H9 (cell line): ENCODE data around the gene CCDC78. TPM values are rescaled to one million over a fixed set of nuclear protein-coding genes. Genes with fewer than 3 reads are reported as not detected.
A peak's percentile ranks its signal among the peaks of the same experiment; 100 is the strongest.

ENCODE experiments used
- DNase-seq: peaks from one replicate; pipeline ENCODE4 v3.0.0-alpha.2; 2017
- H2AFZ ChIP-seq: one replicate; pipeline ENCODE4 v1.6.1; 2013; ENCODE audit warnings: mild to moderate bottlenecking, low read length, control low read depth, moderate library complexity
- H2AK5ac ChIP-seq: 2 replicates; pipeline ENCODE4 v1.6.1; 2013; ENCODE audit warnings: low read length, control low read depth, mixed read lengths; ENCODE audit not compliant: insufficient read length
- H2BK120ac ChIP-seq: one replicate; pipeline ENCODE4 v1.6.1; 2013; ENCODE audit warnings: low read depth, mild to moderate bottlenecking, low read length, control low read depth, inconsistent platforms; ENCODE audit not compliant: poor library complexity, severe bottlenecking
- H2BK12ac ChIP-seq: 2 replicates; pipeline ENCODE4 v1.6.1; 2013; ENCODE audit warnings: low read length, control low read depth, mixed read lengths, low read depth; ENCODE audit not compliant: insufficient read length
- H2BK15ac ChIP-seq: 2 replicates; pipeline ENCODE4 v1.6.1; 2013; ENCODE audit warnings: low read depth, low read length, control low read depth
- H2BK20ac ChIP-seq: one replicate; pipeline ENCODE4 v1.6.1; 2013; ENCODE audit warnings: low read depth, mild to moderate bottlenecking, low read length, control low read depth, inconsistent platforms; ENCODE audit not compliant: poor library complexity, severe bottlenecking
- H2BK5ac ChIP-seq: 2 replicates; pipeline ENCODE4 v1.6.1; 2013; ENCODE audit warnings: low read length, control low read depth, mixed read lengths; ENCODE audit not compliant: insufficient read length
- H3K14ac ChIP-seq: 2 replicates; pipeline ENCODE4 v1.6.1; 2013; ENCODE audit warnings: low read length, control low read depth; ENCODE audit not compliant: insufficient read depth
- H3K18ac ChIP-seq: 2 replicates; pipeline ENCODE4 v1.6.1; 2013; ENCODE audit warnings: low read depth, mild to moderate bottlenecking, mixed read lengths, low read length, control low read depth; ENCODE audit not compliant: insufficient read length
- H3K23ac ChIP-seq: 2 replicates; pipeline ENCODE4 v1.6.1; 2013; ENCODE audit warnings: low read length, control low read depth, mixed read lengths, low read depth; ENCODE audit not compliant: insufficient read length
- H3K23me2 ChIP-seq: 2 replicates; pipeline ENCODE4 v1.6.1; 2013; ENCODE audit warnings: low read depth, mild to moderate bottlenecking, mixed read lengths, low read length, control low read depth; ENCODE audit not compliant: insufficient read length, poor library complexity, severe bottlenecking
- H3K27ac ChIP-seq: 2 replicates; pipeline ENCODE4 v1.5.1; 2013; ENCODE audit warnings: low read length, control low read depth, mixed read lengths, low read depth; ENCODE audit not compliant: insufficient read length
- H3K27me3 ChIP-seq: 2 replicates; pipeline ENCODE4 v1.6.1; 2013; ENCODE audit warnings: low read length, control low read depth, inconsistent platforms; ENCODE audit not compliant: insufficient read depth
- H3K4ac ChIP-seq: 2 replicates; pipeline ENCODE4 v1.6.1; 2013; ENCODE audit warnings: low read depth, mild to moderate bottlenecking, control low read depth, inconsistent platforms, low read length, moderate library complexity
- H3K4me1 ChIP-seq: 2 replicates; pipeline ENCODE4 v1.6.1; 2013; ENCODE audit warnings: low read length, control low read depth, inconsistent platforms; ENCODE audit not compliant: insufficient read depth
- H3K4me2 ChIP-seq: 2 replicates; pipeline ENCODE4 v1.6.1; 2013; ENCODE audit warnings: low read length, control low read depth, mixed read lengths; ENCODE audit not compliant: insufficient read length, insufficient read depth
- H3K56ac ChIP-seq: 2 replicates; pipeline ENCODE4 v1.6.1; 2013; ENCODE audit warnings: low read depth, mild to moderate bottlenecking, mixed read lengths, low read length, control low read depth; ENCODE audit not compliant: insufficient read length
- H3K79me1 ChIP-seq: 2 replicates; pipeline ENCODE4 v1.6.1; 2013; ENCODE audit warnings: low read depth, mild to moderate bottlenecking, moderate library complexity, low read length, control low read depth, inconsistent platforms; ENCODE audit not compliant: insufficient read depth, poor library complexity, severe bottlenecking
- H3K79me2 ChIP-seq: 2 replicates; pipeline ENCODE4 v1.6.1; 2013; ENCODE audit warnings: low read length, control low read depth, inconsistent platforms; ENCODE audit not compliant: insufficient read depth
- H3K9ac ChIP-seq: 2 replicates; pipeline ENCODE4 v1.6.1; 2013; ENCODE audit warnings: low read length, control low read depth, mixed read lengths; ENCODE audit not compliant: insufficient read length; ENCODE audit errors: extremely low read depth
- H3K9me3 ChIP-seq: one replicate; pipeline ENCODE4 v1.6.1; 2013; ENCODE audit warnings: low read depth, low read length, inconsistent platforms; ENCODE audit not compliant: control insufficient read depth
- H3T11ph ChIP-seq: one replicate; pipeline ENCODE4 v1.6.1; 2013; ENCODE audit warnings: mild to moderate bottlenecking, low read length, control low read depth, inconsistent platforms
- H4K20me1 ChIP-seq: one replicate; pipeline ENCODE4 v1.6.1; 2013; ENCODE audit not compliant: control insufficient read depth, insufficient read length, insufficient read depth
- H4K5ac ChIP-seq: 2 replicates; pipeline ENCODE4 v1.6.1; 2013; ENCODE audit warnings: low read depth, mild to moderate bottlenecking, mixed read lengths, low read length, control low read depth; ENCODE audit not compliant: insufficient read length
- H4K8ac ChIP-seq: replicated peaks from 2 replicates; pipeline ENCODE4 v1.6.1; 2013; ENCODE audit warnings: low read length, control low read depth, mixed read lengths, low read depth; ENCODE audit not compliant: insufficient read length
- H4K91ac ChIP-seq: 2 replicates; pipeline ENCODE4 v1.6.1; 2013; ENCODE audit warnings: low read depth, mild to moderate bottlenecking, moderate library complexity, mixed read lengths, low read length, control low read depth; ENCODE audit not compliant: insufficient read length
- H3K27ac Mint-ChIP-seq, 3 experiments: 2 replicates in 2 of 3; 3 replicates in 1 of 3; pipeline ENCODE4 v1.8.0; 2020 to 2021; ENCODE audit warnings: mixed read lengths in 3 of 3, mild to moderate bottlenecking in 1 of 3, moderate library complexity in 1 of 3
- H3K27me3 Mint-ChIP-seq: 2 replicates; pipeline ENCODE4 v1.8.0; 2021; ENCODE audit warnings: low read depth, mild to moderate bottlenecking, moderate library complexity, mixed read lengths
- H3K36me3 Mint-ChIP-seq, 3 experiments: 2 replicates in 2 of 3; 3 replicates in 1 of 3; pipeline ENCODE4 v1.8.0; 2020 to 2021; ENCODE audit warnings: low read depth in 3 of 3, mixed read lengths in 3 of 3; ENCODE audit not compliant: insufficient read depth in 1 of 3
- H3K4me1 Mint-ChIP-seq, 2 experiments: 2 replicates each; pipeline ENCODE4 v1.8.0; 2020; ENCODE audit warnings: mixed read lengths in 2 of 2
- H3K4me3 Mint-ChIP-seq, 2 experiments: 2 replicates in 1 of 2; 3 replicates in 1 of 2; pipeline ENCODE4 v1.8.0; 2020 to 2021; ENCODE audit warnings: mild to moderate bottlenecking in 2 of 2, mixed read lengths in 2 of 2, moderate library complexity in 1 of 2
- H3K9me3 Mint-ChIP-seq, 2 experiments: 2 replicates in 1 of 2; 3 replicates in 1 of 2; pipeline ENCODE4 v1.8.0; 2020; ENCODE audit warnings: mild to moderate bottlenecking in 2 of 2, mixed read lengths in 2 of 2, moderate library complexity in 1 of 2
- CTCF ChIP-seq: fragments of 200-600 bp; sonication (generic); conservative IDR thresholded peaks from 3 replicates; pipeline ENCODE4 v1.8.0; 2021; ENCODE audit warnings: antibody characterized with exemption, mild to moderate bottlenecking
- WGBS: extraction: QIAGEN DNeasy Blood & Tissue Kit; methylation state at CpG from one replicate; pipeline ENCODE4 v1.1.7; 2013; ENCODE audit warnings: missing lambda C conversion rate, low lambda C conversion rate, mixed read lengths; ENCODE audit not compliant: insufficient read length; ENCODE audit errors: extremely low coverage; 5-methylcytosine and 5-hydroxymethylcytosine counted together
- total RNA-seq: library from RNA; stranded (reverse); gene quantifications from 2 replicates; pipeline ENCODE4 v1.2.1, GENCODE V29; 2021

CCDC78 gene
- total RNA-seq, 1 experiment from 2014 or later = 12.1 TPM

DNA sequence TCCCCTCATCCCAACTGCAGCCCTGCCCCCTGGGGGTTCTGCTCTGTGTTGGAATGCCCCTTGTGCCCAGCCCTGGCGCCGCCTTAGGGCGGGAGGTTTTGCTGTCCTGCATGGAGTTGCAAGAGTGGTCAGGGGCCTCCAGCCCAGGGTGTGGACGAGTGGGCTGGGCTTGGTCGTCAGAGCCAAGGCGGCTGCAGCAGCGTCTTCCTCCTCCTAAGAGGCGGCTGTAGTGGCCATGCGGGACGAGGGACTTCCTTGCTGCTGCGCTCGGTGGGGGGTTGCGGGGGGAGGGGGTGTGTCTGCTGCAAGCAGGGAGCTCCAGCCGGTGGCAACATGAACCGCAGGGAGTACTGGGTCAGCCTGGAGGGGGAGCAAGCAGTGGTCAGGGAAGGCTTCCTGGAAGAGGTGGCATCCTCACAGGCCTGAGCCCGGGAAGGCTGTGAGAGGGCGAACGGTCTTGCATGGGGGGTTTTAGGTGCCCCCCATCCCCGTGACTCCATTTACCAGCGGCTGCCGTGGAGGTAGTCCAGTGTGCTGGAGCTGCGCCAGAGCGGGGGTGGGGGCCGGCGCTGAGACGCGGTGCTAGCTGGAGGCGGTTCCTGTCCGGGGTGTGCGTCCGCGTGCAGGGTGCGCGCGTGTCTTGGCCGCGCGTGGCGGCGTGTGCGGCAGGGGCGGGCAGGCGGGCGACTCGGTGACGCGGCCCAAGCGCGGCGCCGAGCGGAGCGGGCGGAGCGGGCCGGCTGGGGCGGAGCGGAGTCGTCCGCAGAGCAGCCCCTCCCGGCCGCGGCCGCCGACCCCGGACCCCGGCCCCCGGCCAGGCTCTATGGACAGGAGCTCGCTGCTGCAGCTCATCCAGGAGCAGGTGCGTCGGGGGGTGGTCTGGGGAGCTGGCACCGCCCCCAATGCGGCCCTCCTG lies 51.0 kb downstream of the CCDC78 start, which contains the start of gene RHBDL1:
TSS of gene RHBDL1 (plus strand) at position 704 of the 916 bp plus-strand sequence. CDS start at position 824, 120 bp downstream.
- Histone ChIP-seq H2BK12ac (no peak within 1 kb of the TSS), H3K9me3 (no peaks in the 10 kb centered on the region), H2AFZ (no peak within 1 kb of the TSS), H3K27ac (no peak within 1 kb of the TSS), H3K79me2 (no peaks in the 10 kb centered on the region), H2BK5ac (no peak within 1 kb of the TSS), H3K4ac (no peak within 1 kb of the TSS), H4K5ac (no peak within 1 kb of the TSS), H2BK20ac (no peak within 1 kb of the TSS), H3K23me2 (peaks cover 9% of the 10 kb centered on the region), H4K20me1 (no peaks in the 10 kb centered on the region), H3T11ph (no peak within 1 kb of the TSS), H2BK15ac (no peak within 1 kb of the TSS), H3K18ac (no peak within 1 kb of the TSS), H2AK5ac (no peak within 1 kb of the TSS), H3K79me1 (no peaks in the 10 kb centered on the region), H3K14ac (0 out of 2 replicates have a peak within 1 kb of the TSS, but pooled peaks have one; percentile 6), H3K4me1 (no peaks in the 10 kb centered on the region), H3K56ac (no peak within 1 kb of the TSS), H3K27me3 (no peaks in the 10 kb centered on the region), H4K8ac (no peak within 1 kb of the TSS), H4K91ac (no peak within 1 kb of the TSS), H3K4me2 (peak within 1 kb of the TSS; percentile 53), H3K23ac (no peak within 1 kb of the TSS), H3K9ac (no peak within 1 kb of the TSS), H2BK120ac (no peak within 1 kb of the TSS)
- peaks cover 14 to 22% of the 10 kb centered on the region in 2 experiments for H3K4me1 Mint-ChIP-seq
- TF ChIP-seq CTCF = no peak
- H3K27ac Mint-ChIP-seq = peak within 1 kb of the TSS in 2 of 3 experiments; percentile 11 to 57; a peak in 2 of 7 replicates
- H3K36me3 Mint-ChIP-seq = peaks cover 8 to 18% (median 17%) of the 10 kb centered on the region in 3 experiments; a peak in 6 of 7 replicates
- peak; percentile 83 for DNase-seq
- H3K27me3 Mint-ChIP-seq = peaks cover 3% of the 10 kb centered on the region; the same call in 1 of the 2 replicates
- WGBS = no CpG with 5 or more reads among the region's 73 CpGs
- peak within 1 kb of the TSS; percentile 69 to 79 for H3K4me3 Mint-ChIP-seq
- no peaks in the 10 kb centered on the region for H3K9me3 Mint-ChIP-seq
